ENCODE data around the gene CEP85. TPM values are rescaled to one million over a fixed set of nuclear protein-coding genes. Genes with fewer than 3 reads are reported as not detected.

CEP85 gene
- total RNA-seq, 1 experiment from 2014 or later, result 51.8 TPM

DNA sequence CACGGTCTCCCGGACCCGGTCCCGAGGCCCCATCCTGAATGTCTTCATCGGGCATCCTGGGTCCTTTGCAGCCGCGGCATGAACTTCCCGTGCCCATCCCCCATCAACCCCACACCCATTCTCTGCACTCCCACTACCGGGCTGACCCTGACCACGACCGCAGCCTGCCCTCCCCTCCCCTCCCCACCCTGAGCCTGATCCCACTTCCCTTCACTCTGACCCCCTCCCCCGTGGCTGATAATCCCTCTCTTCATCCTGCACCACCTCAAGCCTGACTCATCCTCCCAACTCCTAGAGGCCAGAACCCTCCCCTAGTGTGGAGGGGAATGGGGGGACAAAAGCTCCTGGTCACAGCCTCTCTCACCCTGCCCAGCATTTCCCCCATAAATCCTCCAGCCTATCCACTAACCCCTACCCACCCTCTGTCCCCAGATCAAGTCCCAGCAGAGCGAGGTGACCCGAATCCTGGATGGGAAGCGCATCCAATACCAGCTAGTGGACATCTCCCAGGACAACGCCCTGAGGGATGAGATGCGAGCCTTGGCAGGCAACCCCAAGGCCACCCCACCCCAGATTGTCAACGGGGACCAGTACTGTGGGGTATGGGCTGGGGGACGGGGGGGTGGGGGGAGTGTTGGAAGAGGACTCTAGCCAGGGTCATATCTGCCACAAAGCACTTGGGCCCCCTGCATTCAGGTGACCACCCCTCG is 46.5 kb downstream of the CEP85 start:
- ChIA-PET POLR2A (no interaction called here), CTCF (interaction anchor here (0.8 kb wide), 2 partner anchors 31 to 111 kb away, joined by 3 to 4 read pairs; no protein-coding TSS in a partner anchor)
- TF ChIP-seq SIN3A (IDR thresholded peaks at IDR 0.05; ENCODE audit: borderline replicate concordance, insufficient read depth, low read depth, low read length), result no peak; the same call in 1 of the 2 replicates
- TF ChIP-seq TCF7L2 (IDR thresholded peaks at IDR 0.05; ENCODE audit: low read depth, low read length), result no peak
- TF ChIP-seq, protein P1, sequence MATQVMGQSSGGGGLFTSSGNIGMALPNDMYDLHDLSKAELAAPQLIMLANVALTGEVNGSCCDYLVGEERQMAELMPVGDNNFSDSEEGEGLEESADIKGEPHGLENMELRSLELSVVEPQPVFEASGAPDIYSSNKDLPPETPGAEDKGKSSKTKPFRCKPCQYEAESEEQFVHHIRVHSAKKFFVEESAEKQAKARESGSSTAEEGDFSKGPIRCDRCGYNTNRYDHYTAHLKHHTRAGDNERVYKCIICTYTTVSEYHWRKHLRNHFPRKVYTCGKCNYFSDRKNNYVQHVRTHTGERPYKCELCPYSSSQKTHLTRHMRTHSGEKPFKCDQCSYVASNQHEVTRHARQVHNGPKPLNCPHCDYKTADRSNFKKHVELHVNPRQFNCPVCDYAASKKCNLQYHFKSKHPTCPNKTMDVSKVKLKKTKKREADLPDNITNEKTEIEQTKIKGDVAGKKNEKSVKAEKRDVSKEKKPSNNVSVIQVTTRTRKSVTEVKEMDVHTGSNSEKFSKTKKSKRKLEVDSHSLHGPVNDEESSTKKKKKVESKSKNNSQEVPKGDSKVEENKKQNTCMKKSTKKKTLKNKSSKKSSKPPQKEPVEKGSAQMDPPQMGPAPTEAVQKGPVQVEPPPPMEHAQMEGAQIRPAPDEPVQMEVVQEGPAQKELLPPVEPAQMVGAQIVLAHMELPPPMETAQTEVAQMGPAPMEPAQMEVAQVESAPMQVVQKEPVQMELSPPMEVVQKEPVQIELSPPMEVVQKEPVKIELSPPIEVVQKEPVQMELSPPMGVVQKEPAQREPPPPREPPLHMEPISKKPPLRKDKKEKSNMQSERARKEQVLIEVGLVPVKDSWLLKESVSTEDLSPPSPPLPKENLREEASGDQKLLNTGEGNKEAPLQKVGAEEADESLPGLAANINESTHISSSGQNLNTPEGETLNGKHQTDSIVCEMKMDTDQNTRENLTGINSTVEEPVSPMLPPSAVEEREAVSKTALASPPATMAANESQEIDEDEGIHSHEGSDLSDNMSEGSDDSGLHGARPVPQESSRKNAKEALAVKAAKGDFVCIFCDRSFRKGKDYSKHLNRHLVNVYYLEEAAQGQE (IDR thresholded peaks at IDR 0.05; ENCODE audit: insufficient read depth in 1 of 2, low read depth in 2 of 2, low read length in 1 of 2), result no peak
- TF ChIP-seq, protein P2, sequence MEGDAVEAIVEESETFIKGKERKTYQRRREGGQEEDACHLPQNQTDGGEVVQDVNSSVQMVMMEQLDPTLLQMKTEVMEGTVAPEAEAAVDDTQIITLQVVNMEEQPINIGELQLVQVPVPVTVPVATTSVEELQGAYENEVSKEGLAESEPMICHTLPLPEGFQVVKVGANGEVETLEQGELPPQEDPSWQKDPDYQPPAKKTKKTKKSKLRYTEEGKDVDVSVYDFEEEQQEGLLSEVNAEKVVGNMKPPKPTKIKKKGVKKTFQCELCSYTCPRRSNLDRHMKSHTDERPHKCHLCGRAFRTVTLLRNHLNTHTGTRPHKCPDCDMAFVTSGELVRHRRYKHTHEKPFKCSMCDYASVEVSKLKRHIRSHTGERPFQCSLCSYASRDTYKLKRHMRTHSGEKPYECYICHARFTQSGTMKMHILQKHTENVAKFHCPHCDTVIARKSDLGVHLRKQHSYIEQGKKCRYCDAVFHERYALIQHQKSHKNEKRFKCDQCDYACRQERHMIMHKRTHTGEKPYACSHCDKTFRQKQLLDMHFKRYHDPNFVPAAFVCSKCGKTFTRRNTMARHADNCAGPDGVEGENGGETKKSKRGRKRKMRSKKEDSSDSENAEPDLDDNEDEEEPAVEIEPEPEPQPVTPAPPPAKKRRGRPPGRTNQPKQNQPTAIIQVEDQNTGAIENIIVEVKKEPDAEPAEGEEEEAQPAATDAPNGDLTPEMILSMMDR (IDR thresholded peaks at IDR 0.05), result no peak
- TF ChIP-seq POLR2AphosphoS5 (IDR thresholded peaks at IDR 0.05; ENCODE audit: low read depth, low read length), result no peak

DNA sequence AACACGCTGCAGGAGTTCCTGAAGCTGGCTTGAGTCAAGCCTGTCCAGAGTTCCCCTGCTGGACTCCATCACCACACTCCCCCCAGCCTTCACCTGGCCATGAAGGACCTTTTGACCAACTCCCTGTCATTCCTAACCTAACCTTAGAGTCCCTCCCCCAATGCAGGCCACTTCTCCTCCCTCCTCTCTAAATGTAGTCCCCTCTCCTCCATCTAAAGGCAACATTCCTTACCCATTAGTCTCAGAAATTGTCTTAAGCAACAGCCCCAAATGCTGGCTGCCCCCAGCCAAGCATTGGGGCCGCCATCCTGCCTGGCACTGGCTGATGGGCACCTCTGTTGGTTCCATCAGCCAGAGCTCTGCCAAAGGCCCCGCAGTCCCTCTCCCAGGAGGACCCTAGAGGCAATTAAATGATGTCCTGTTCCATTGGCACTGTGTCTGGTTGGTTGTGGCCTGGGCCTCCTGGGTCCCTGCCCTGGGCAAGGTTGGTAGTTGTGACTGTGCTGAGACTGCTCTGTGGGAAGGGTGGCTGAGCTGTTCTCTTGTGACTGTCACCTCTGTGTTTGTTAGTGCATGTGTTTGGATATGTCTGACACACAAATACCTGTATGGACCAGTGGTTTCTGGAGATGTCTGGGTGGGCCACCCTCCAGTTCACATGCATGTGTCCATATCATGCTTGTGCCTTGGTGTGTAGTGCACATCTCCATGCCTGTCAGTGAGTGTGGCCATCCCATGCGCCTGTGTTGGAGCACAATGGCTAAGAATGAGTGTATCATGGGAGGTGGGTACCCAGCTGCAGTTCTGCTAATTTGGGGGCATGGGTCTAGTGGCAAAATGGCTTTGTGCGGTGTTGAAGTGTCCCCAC is 47.3 kb downstream of the CEP85 start:
- intact Hi-C loops (cut with micrococcal nuclease; ENCODE audit: unreplicated experiment) (no loop called here), in situ Hi-C loops (cut with HindIII; ENCODE audit: low pct_unique_long_range_greater_than_20kb, low sequenced_read_pairs) (no loop called here)
- CTCF ChIA-PET, result interaction anchor here (0.8 kb wide), 2 partner anchors 30 to 46 kb away, joined by 3 to 6 read pairs; no protein-coding TSS in a partner anchor
- TF ChIP-seq TCF7L2 (IDR thresholded peaks at IDR 0.05; ENCODE audit: low read depth, low read length) (no peak), POLR2AphosphoS5 (IDR thresholded peaks at IDR 0.05; ENCODE audit: low read depth, low read length) (0 out of 2 replicates have a peak, but pooled peaks have one; percentile 10)
- DNase-seq (ENCODE audit: low read depth, low spot score), result no peak
- Histone ChIP-seq H3K4me1 (ENCODE audit: control insufficient read depth, insufficient read depth, low read length) (peaks cover 55% of the 10 kb centered on the region), H3K9me3 (ENCODE audit: control insufficient read depth, insufficient read depth, low read depth, low read length) (no peaks in the 10 kb centered on the region), H3K4me3 (ENCODE audit: low read depth in 2 of 2, low read length in 2 of 2) (peak overlapping the region; percentile 78; a peak in 3 of 4 replicates), H3K27me3 (ENCODE audit: control insufficient read depth, insufficient read depth, low read length) (no peaks in the 10 kb centered on the region), H3K36me3 (ENCODE audit: control insufficient read depth, insufficient read depth, low read length) (peaks cover 10% of the 10 kb centered on the region), H3K27ac (ENCODE audit: low read length) (peak overlapping the region; percentile 18; the same call in 1 of the 2 replicates)
- no peak for ATAC-seq
- POLR2A ChIA-PET, result no interaction called here
- TSS peak; percentile 99 for BruUV-seq (replicated peaks)

More for the DNA sequence above, 46.5 kb downstream of the CEP85 start:
- no peak for DNase-seq (ENCODE audit: low read depth, low spot score)
- Histone ChIP-seq H3K9me3 (ENCODE audit: control insufficient read depth, insufficient read depth, low read depth, low read length) (no peaks in the 10 kb centered on the region), H3K27me3 (ENCODE audit: control insufficient read depth, insufficient read depth, low read length) (no peaks in the 10 kb centered on the region), H3K27ac (ENCODE audit: low read length) (peak overlapping the region; percentile 96), H3K36me3 (ENCODE audit: control insufficient read depth, insufficient read depth, low read length) (peaks cover 10% of the 10 kb centered on the region), H3K4me1 (ENCODE audit: control insufficient read depth, insufficient read depth, low read length) (peaks cover 62% of the 10 kb centered on the region), H3K4me3 (ENCODE audit: low read depth in 2 of 2, low read length in 2 of 2) (peak overlapping the region; percentile 78)
- in situ Hi-C loops (cut with HindIII; ENCODE audit: low pct_unique_long_range_greater_than_20kb, low sequenced_read_pairs), result no loop called here
- no TSS peak for BruUV-seq (replicated peaks)
- intact Hi-C loops (cut with micrococcal nuclease; ENCODE audit: unreplicated experiment), result no loop called here
- peak; percentile 0; the same call in 1 of the 2 replicates for ATAC-seq

All from Panc1 (cell line).